Measurements from ENCODE around the gene TRIO. TPM values are rescaled to one million over a fixed set of nuclear protein-coding genes. Genes with fewer than 3 reads are reported as not detected.

TRIO gene
- total RNA-seq, 4 donors from 2014 or later: 186 to 388 (median 285) TPM

- in situ Hi-C loops (cut with MboI; ENCODE audit: low pct_ligation_motif_present in 1 of 4, low pct_unique_long_range_greater_than_20kb in 1 of 4, low sequenced_read_pairs in 3 of 4) (loop anchor here in 3 of 4 donors (25.0 kb wide), 3 partner anchors 279 to 654 kb away; no protein-coding TSS in a partner anchor), intact Hi-C loops (cut with DNase I; ENCODE audit: low total_unique reads) (loop anchor here (10.0 kb wide), 1 partner anchor 374 kb away; no protein-coding TSS in a partner anchor)
- TF ChIP-seq POLR2A (IDR thresholded peaks at IDR 0.05) (no peak), CTCF (IDR thresholded peaks at IDR 0.05) (no peak)
- Histone ChIP-seq H3K27ac (no peak overlapping the region), H3K4me3 (no peak overlapping the region), H3K36me3 (peaks cover 0 to 19% (median 9%) of the 10 kb centered on the region in 4 donors), H3K27me3 (no peaks in the 10 kb centered on the region), H3K4me1 (peaks cover 0 to 7% (median 0%) of the 10 kb centered on the region in 4 donors), H3K9me3 (no peaks in the 10 kb centered on the region)
- 79 to 87% methylated on average over 6 to 7 of the region's 7 CpGs for WGBS, 2 donors (ENCODE audit: low coverage in 1 of 2)
- DNase-seq: no peak
Measured at GRCh38 chr5:14358536-14358935, 215.4 kb downstream of the TRIO start.

- no peaks in the 10 kb centered on the region for H3K9me3 ChIP-seq
- DNase-seq: no peak
- H3K36me3 ChIP-seq: peaks cover 0 to 26% (median 13%) of the 10 kb centered on the region in 4 donors
- 68 to 89% methylated on average over 3 to 27 of the region's 27 CpGs for WGBS, 2 donors (ENCODE audit: low coverage in 1 of 2)
- intact Hi-C loops (cut with DNase I; ENCODE audit: low total_unique reads) (loop anchor here (10.0 kb wide), 1 partner anchor 375 kb away; no protein-coding TSS in a partner anchor), in situ Hi-C loops (cut with MboI; ENCODE audit: low pct_ligation_motif_present in 1 of 4, low pct_unique_long_range_greater_than_20kb in 1 of 4, low sequenced_read_pairs in 3 of 4) (loop anchor here in 3 of 4 donors (25.0 kb wide), 3 partner anchors 278 to 653 kb away; no protein-coding TSS in a partner anchor)
- no peak overlapping the region for H3K27ac ChIP-seq
- H3K4me3 ChIP-seq: no peak overlapping the region
- TF ChIP-seq CTCF (IDR thresholded peaks at IDR 0.05) (no peak), POLR2AphosphoS5 (IDR thresholded peaks at IDR 0.05) (no peak), EP300 (IDR thresholded peaks at IDR 0.05; ENCODE audit: low read depth) (no peak), POLR2A (IDR thresholded peaks at IDR 0.05) (no peak)
- peaks cover 0 to 7% (median 0%) of the 10 kb centered on the region in 4 donors for H3K4me1 ChIP-seq
- no peaks in the 10 kb centered on the region for H3K27me3 ChIP-seq
Measured at GRCh38 chr5:14359069-14360043, 216.2 kb downstream of the TRIO start.

GRCh38 chr5:14362491-14362890 is 219.3 kb downstream of the TRIO start:
- DNase-seq: no peak
- in situ Hi-C loops (cut with MboI; ENCODE audit: low pct_ligation_motif_present in 1 of 4, low pct_unique_long_range_greater_than_20kb in 1 of 4, low sequenced_read_pairs in 3 of 4) (loop anchor here in 3 of 4 donors (25.0 kb wide), 3 partner anchors 275 to 650 kb away; no protein-coding TSS in a partner anchor), intact Hi-C loops (cut with DNase I; ENCODE audit: low total_unique reads) (no loop called here)
- TF ChIP-seq CTCF (IDR thresholded peaks at IDR 0.05) (no peak), POLR2AphosphoS5 (IDR thresholded peaks at IDR 0.05) (no peak), EP300 (IDR thresholded peaks at IDR 0.05; ENCODE audit: low read depth) (no peak), POLR2A (IDR thresholded peaks at IDR 0.05) (no peak)
- Histone ChIP-seq H3K9me3 (no peaks in the 10 kb centered on the region), H3K27ac (no peak overlapping the region), H3K4me1 (no peaks in the 10 kb centered on the region), H3K4me3 (no peak overlapping the region), H3K36me3 (peaks cover 0 to 50% (median 26%) of the 10 kb centered on the region in 4 donors), H3K27me3 (no peaks in the 10 kb centered on the region)
- WGBS, 2 donors (ENCODE audit: low coverage in 1 of 2): 80 to 89% methylated on average over 9 of the region's 9 CpGs

GRCh38 chr5:14364096-14364495 is 221.0 kb downstream of the TRIO start:
- Histone ChIP-seq H3K27me3 (no peaks in the 10 kb centered on the region), H3K36me3 (peaks cover 0 to 58% (median 31%) of the 10 kb centered on the region in 4 donors), H3K4me1 (no peaks in the 10 kb centered on the region), H3K9me3 (no peaks in the 10 kb centered on the region), H3K4me3 (no peak overlapping the region), H3K27ac (no peak overlapping the region)
- in situ Hi-C loops (cut with MboI; ENCODE audit: low pct_ligation_motif_present in 1 of 4, low pct_unique_long_range_greater_than_20kb in 1 of 4, low sequenced_read_pairs in 3 of 4): loop anchor here in 3 of 4 donors (25.0 kb wide), 3 partner anchors 273 to 648 kb away; no protein-coding TSS in a partner anchor
- DNase-seq: no peak
- 86 to 90% methylated on average over 1 of the region's 1 CpG for WGBS, 2 donors (ENCODE audit: low coverage in 1 of 2)
- intact Hi-C loops (cut with DNase I; ENCODE audit: low total_unique reads): no loop called here
- TF ChIP-seq CTCF (IDR thresholded peaks at IDR 0.05) (no peak), POLR2AphosphoS5 (IDR thresholded peaks at IDR 0.05) (no peak), POLR2A (IDR thresholded peaks at IDR 0.05) (no peak), EP300 (IDR thresholded peaks at IDR 0.05; ENCODE audit: low read depth) (no peak)

Data from transverse colon (tissue), 4 donors.